Activated T-cell treated with anti-CD3 and anti-CD28 coated beads for 4 hours (primary cell): ENCODE measurements around the gene DENND2D.
A peak's percentile ranks its signal among the peaks of the same experiment; 100 is the strongest.
"Not testable (repeated sequence)": the region's sequence is repeated elsewhere in the genome, so short reads cannot be mapped to it uniquely, and the experiment has no call there.

ENCODE experiments used
- DNase-seq: peaks from one replicate; pipeline ENCODE4 v3.0.0-alpha.2; 2020

DENND2D gene

DNA sequence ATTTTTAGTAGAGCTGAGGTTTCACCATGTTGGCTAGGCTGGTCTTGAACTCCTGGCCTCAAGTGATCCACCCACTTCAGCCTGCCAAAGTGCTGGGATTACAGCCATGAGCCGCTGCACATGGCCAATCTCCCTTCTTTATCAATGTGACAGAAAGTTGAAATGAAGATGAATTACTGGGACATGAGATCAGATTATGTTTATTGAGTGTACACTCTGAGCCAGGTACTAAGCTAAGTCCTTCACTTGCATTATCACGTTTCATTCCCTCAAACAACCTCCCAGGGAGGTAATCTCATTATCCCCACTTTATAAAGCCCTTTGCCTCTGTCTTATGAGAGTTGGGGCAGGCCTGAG, 20.8 kb upstream of the DENND2D start:
- no peak for DNase-seq

DNA sequence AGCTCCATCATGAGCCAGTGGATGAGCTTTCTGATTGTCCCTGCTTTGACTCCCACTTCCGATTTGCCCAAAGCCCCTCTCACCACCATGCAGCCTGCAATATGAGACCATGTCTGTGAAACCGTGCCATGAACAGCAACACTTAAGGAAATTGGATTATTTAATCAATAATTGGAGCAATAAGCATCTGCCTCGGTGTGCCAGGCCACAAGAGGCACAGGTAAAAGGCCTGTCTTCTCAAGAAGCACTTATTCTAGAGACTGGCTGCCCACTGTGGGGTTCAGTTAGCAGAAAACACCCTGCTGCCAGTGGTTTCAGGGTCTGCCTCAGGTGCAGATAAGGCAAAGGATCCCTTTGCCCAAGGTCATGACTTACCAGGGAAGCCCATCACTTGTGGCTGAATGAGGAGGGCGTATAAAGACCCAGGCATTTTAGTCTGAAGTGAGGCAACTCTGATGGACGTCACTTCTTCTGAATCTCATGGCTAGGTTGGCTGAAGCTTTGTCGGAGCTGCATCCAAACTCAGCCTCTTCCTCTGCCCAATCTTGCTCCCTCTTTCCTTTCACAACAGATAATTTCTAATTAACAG, 19.9 kb upstream of the DENND2D start:
- DNase-seq: no peak

DNA sequence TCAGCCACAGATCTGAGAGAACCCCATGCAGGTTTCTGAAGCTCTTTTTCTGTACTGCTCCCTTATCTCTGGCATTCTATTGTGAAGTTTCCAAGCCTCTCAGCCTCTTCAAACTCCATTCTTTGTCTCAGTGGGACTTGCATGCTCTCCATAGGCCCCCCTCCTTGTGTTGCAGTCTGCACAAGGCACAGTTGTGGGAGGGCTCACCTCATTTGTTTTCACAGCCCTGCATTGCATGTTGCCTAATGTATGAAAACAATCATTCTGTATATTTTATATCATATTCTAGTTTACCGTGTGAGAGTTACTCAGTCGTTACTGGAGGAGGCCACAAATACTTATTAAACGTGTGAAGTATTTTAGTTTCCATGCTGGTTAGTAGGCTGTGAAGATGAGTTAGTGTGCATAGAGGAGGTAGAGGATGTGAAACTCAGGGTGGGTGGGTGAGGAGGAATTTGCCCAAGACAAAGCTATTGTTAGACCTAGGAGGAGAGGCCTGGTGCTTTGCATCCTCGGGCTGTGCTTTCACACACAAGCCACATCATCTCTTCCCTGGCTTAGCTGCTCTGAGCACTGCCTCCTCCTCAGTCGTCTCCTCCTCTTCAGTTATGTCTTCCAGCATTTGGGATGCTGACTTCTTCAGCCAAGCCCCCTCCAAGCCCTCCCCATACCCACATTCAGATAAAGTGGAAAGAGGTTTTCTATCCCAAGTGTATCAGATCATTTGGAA, 19.3 kb upstream of the DENND2D start:
- no peak for DNase-seq

DNA sequence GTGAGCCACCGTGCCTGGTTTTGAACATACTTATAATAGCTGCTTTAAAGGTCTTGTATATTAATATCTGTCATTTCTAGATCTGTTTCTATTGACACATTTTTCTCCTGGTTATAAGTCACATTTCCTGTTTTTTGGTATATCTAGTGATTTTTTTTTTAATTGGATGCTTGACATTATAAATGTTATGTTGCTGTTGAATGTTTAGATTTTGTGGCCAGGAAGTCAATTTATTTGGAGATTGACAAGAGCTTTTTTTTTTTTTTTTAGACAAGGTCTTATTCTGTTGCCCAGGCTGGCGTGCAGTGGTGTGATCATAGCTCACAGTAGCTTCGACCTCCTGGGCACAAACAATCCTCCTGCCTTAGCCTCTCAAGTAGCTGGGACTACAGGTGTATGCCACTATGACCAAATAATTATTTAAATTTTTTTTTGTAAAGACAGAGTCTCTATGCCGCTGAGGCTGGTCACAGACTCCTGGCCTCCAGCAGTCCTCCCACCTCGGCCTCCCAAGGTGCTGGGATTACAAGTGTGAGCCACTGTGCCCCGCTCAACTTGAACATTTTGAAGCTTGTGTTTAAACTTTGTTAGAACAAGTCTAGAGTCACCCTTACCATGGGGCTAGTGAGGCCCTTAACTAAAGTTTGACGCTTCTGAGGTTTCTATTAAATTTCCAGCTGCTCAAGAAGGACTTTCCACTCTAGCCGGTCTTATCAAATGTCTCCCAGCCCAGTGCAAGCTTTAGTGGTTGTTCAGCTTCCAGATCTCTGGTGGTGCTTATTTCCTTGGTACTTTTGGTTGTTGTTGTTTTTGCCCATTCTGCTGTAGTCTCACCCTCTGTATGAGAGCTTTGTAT, 18.5 kb upstream of the DENND2D start:
- DNase-seq: no peak

DNA sequence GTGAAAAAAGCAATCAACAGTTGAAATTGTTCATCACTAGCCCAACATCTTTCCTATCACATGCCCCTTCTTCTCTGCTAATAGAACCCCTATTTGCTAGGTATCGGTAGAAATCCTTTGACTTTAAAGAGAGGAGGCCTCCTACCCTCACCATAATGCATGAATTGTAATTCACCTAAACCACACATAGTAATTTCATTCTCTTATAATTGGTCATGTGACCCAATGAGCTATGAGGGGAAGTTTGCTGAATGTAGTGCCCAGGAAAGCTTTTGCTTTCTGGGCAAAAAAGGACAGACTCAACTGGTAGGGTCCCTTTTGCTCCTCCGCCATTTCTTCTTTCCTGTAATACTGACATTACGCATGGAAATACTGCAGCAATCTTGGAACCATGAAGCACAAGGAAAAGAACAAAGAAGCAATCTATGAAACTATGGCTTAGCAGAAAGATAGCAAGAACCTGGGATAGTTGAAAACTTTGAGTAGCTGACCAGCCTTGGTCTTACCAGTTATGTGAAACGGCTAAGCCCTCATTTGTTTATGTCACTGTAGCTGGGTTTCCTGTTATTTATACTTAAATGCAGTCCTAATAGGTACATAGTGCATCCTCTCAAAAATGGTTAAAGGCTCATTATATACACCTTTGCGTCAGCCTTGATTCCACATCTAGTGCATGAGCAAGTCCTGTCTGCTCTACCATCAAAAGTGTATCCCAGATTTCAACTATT, 16.9 kb upstream of the DENND2D start:
- no peak for DNase-seq

DNA sequence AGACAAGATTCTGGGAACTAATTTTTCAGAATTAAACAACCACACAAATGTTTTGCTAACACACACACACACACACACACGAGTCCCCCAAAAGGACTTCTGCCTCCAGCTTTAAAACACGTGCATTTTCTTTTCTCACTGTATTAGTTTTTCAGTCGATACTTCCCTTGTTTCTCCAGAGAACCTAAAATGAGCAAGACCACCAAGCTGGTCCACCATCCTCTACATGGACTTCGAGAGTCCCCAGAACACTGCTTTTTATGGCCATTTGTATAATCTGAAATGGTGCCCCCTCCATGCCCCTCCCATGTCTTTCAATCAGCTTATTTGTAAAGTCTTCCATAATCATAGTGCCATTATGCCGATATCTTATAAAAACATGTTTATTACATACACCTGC, 16.3 kb upstream of the DENND2D start:
- no peak for DNase-seq

DNA sequence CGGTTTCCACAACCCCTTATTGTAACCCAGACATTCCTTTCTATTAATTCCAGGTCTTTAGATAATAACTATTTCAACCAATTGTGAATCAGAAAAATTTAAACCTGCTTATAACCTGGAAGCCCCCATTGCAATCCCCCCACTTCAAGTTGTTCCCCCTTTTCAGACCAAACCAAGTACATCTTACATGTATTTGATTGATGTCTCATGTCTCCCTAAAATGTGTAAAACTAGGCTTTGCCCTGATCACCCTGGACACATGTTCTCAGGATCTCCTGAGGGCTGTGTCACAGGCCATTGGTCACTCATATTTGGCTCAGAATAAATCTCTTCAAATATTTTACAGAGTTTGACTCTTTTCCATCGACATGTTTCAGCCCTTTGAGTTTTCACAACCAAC, 14.8 kb upstream of the DENND2D start:
- DNase-seq: not testable (repeated sequence)

DNA sequence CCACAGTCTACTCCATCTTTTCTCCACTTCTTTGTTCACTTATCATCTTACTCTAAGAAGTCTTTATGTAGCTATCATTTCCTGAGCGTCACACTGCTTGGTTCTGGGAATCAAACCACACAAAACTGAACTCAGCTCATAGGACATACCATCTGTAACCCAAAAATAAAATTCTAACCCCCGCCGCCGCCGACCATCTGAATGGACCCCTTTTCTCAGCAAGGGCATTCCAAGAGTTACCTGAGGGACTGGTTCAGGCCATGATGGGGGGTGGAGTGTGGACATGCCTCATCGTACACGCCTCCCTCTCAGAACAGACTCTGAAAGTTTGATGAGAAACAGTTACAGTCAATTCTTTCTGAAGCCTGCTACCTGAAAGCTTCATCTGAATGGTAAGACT, 14.4 kb upstream of the DENND2D start:
- peak; percentile 33 for DNase-seq

DNA sequence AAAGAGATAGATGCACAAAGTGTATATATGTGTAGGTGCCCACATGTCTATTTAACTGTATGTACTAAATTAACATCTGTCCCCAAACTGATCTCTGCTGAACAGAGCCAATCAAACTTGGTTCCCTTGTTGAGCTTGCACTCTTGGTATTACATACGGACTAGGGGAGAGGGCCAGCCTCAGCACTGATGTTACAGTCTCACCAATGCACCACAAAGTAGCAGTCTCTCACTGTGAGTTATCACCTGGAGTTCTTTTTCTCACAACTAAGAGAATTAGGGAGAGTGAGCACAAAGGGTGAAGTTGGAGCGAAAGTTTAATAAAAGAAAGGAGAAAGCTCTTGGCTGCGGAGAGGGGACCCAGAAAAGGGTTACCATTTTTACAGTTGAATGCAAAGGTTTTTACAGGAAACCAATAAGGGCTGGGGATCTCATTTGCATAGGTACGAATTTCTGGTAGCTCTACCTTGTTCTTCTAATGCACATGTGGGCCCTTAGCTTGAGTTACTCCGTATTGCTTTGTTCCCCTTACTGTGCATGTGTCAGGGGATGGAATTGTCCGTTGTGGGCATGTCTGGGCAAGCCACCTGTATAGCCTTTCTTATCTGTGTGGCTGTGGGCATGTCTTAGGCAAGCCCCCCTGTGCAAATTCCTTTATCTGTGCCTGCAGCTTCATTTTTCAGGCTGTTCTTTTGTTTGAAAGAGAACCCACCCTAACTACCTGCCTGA, 13.8 kb upstream of the DENND2D start:
- no peak for DNase-seq

DNA sequence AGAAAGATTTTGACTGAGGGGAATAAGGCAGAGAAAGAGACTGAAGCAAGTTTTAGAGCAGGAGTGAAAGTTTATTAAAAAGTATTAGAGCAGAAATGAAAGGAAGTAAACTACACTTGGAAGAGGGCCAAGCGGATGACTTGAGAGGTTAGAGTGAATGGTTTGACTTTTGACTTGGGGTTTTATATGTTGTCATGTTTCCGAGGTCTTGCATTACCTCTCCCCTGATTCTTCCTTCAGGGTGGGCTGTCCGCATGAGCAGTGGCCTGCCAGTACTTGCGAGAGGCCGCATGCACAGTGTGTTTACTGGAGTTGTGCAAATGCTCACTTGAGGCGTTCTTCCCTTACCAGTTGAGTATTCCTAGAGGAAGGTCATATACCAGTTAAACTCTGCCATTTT, 13.0 kb upstream of the DENND2D start:
- no peak for DNase-seq

DNA sequence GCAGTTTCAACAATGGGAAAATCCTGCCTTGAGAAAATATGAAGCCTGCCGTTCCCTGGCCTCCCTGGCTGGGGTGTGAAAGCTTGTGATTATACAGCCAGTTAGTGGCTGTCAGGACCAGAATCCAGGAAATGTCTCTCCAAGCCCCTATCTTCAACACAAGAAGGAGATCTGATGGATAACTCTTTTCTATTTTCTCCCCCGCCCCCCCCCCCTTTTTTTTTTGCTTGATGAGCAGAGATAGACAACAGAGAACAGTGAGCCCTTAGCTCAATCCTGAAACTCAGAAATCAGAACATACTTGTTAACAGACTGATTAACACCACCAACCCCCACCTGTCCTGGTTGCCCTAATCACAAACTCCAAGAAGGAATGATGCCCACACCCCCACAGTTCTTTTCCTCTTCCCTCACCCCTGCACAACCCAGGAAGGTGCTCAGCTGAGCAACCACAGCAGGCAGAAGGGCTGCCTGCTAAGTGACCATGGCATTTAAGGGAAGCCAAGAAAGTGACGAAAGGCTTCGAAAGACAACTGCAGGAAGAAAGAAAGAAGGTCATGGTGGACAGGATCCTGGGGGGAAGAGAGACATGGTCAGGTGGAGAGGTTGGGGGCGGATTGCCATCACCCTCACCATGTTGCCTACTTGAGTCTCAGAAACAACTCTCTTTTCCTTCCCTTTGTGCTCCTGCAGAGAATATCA, 12.3 kb upstream of the DENND2D start:
- no peak for DNase-seq

DNA sequence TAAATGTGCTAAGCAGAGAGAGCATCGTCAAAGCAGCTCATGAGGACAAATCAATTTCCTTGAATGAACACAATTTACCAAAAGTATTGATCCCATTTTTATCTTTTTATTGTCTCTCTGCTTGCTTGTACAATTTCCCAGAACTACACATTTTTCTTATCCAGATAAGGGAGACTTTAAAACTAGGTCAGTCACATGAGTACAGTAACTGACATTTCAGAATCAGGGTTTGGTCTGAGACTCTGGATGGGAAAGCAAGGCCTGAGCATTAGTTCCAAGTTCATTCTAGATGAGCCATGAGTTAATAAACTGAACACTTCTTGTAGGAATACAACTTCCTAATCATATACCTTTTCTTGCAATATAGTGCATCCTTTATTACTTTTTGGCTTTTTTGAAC, 11.5 kb upstream of the DENND2D start:
- DNase-seq: no peak

DNA sequence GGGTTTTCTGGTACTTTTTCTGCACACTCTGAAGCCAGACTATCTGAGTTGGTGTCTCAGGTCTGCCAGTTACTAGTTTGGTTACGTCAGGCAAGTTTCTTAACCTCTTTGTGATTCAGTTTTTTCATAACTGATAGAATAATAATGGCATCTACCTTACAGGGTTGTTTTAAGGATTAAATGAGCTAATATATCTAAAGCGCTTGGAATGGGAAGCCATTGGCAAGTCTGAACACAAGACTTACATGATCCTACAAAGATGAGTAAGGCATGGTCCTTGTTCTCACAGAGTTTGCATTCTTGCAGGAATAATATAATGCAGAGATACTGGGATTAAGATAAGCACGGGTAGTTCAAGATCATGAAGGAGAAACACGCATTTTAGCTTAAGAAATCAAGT, 9.2 kb upstream of the DENND2D start:
- DNase-seq: no peak

DNA sequence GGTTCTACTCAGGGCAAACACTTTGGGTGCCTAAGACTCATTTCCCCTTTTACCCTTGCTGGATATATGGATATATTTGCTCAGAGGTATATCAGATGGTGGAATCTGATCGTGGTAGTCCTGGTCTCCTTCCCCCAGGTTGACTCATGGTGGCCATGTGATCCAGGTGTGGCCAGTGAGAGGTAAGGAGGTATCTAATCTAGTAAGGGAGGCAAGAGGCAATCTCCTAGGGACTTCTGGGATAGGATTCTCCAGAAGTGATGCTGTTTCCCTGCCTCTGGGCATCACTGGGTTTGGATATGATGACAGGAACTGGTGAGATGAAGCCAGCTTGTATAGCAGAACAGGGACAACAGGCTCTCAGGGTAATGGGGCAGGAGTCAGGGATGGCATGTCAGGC, 8.5 kb upstream of the DENND2D start:
- no peak for DNase-seq

DNA sequence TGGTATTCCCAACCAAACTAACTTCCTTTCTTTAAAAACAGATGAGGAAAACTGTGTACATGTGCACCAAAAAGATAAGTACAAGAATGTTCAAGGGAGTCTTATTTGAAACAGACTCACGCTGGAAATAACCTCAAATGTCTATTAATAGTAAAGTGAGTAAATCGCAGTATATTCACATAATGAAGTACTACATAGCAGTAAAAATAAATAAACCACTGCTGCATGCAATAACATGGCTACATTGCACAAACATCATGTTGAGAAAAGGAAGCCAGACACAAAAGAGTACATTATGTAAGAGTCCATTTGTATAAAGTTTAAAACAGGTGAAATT, 5.2 kb upstream of the DENND2D start:
- no peak for DNase-seq

DNA sequence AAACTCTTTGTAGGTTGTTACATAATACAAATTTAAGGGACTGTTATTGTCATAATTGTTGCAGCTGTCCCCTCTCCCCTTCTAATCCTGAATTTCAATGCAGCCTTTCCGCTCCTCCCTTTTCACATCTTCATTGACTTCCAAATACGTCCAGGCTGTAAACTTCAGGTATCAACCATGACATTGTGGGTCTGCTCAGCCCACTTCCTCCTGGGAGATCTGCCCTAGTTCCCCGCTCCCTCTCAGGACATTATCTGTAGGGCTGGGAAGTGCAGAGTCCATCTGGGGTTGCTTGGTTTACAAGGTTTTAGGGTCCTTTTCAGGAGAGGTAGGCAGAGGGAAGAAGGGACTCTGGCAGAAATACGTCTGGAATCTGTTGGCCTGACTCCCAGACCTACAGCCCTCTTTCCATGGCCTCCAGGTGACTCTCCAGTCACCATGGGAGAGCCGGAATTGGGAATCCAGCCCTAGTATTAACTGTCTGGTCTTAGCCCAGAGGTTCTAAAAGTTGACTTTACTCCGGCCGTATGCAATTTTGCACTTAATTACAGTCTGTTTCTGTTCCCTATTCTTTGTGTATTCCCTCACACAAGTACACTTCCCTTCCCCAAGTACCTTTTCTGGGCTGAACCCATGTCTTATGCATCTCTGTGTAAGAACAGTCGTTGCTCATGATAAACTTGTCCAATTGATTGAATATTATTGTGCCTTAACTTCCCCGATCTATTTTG, 4.7 kb upstream of the DENND2D start:
- DNase-seq: no peak

DNA sequence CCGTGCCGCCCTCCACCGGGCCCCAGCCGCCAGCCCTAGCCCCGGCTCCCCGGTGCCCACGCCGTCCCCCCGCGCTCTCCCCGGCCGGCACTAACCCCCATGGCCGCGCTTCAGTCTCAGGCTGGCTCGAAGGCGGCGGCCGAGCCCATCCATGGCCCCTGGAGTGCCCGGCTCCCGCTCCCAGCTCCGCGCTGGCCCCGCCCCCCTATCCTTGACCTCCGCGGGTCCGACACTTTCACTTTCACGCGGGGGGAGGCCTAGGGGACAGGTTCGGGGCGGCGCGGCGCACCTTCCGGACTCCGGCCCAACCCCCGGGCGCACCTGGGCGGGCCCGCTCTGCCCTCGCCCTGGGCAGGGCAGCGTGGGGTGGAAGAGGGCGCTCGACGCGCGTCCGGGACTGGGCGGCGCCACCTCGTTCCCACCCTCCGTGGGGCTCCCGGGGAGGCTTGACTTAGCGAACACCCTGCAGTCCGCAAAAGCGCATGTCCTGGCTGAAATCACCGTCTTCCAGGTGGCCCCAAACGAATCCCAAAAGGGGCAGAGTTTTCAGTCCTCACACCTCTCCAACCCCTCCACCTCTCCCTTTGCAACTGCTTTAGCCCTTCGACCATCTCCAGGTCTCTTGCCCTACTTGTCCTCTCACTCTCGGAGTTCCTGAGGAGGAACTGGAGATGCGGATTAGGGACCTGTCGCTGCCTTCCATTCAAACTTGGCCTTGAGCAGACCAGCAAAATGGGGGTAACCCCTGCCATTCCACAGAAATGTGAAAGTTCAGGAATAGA, 3.9 kb upstream of the DENND2D start:
- DNase-seq: peak; percentile 48

DNA sequence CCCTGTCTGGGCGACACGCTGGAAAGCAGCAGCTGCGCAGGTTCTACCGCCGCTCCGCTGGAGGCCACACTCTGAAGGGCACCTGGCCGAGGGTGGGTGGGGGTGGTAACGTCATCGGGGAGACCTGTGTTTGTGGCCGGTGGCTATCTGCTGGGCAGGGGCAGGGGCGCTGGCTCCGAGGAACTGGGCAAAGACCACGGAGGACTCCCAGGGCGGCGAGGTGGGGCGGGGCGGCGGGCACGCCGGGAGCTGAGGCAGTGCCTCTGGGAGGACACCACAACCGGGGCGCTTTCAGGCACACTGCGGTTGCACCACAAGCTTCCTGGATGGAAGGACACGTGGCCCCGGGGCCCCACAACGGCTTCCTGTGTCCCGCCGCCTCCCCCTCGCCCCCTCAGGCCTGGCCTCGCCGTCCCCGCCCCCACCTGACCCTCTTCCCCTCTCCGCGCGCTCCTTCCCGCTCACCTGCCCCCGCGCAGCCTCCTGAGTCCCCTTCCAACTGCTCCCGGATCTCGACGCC, 3.3 kb upstream of the DENND2D start:
- DNase-seq: peak; percentile 69

DNA sequence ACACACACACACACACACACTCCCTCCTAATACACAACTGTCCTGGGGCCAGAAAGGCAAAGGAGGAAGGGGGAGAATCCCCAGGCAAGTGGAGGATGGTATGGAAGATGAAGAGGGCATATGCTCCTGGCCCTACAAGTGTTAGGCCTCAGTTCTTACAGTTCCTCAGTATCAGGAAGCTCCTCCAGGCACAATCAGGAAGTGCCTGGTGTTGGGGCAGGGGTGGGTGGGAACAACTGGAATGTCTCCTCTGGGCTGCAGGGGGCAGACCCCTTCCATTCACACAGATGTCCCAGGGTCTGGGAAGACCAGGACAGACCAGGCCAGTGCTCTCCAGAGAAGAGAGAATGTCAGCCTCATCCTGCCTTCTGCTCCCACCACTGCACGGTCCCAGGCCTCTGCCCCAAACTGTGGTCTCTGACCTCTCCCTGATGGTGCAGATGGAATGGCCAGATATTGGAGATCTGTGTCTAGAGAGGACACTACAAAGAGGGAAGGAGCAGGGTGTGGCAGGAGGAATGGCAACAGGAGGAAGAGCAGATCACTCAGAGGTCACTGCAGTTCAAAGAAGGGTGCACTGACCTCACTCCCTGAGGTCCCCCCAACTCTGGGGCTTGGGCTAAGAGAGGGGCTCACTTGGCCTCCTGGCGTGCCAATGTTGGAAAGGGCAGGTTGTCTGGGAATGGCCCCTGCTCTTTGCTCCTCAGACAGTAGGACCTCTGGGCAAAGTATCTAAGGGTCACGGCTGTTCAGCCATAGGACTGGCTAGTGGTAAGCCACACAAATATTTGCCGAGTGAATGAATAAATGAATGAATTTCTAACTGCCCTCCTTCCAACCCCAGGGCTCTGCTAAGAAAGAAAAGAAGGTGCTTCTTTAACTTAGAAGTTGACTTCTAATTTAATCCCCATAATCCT, 2.5 kb upstream of the DENND2D start:
- DNase-seq: no peak
